Caco-2 (cell line): Measurements from ENCODE around the gene CTAGE1. TPM values are rescaled to one million over a fixed set of nuclear protein-coding genes. Genes with fewer than 3 reads are reported as not detected.

Source experiments
- BruUV-seq: library from RNA; stranded (reverse); fragments of 400-500 nt; replicated peaks from 2 replicates; lab custom pipeline; 2021; lab: Mats Ljungman, UMichigan
- CTCF ChIA-PET: fragments of 300-600 bp; sonication (Branson Sonifier 250); formaldehyde crosslinking; loops from one replicate; lab custom pipeline; 2022; ENCODE audit warnings: antibody characterized with exemption; lab: Charles Lee
- POLR2A ChIA-PET: fragments of 300-600 bp; sonication (Branson Sonifier 250); formaldehyde crosslinking; loops from one replicate; lab custom pipeline; 2022; ENCODE audit warnings: antibody characterized with exemption; lab: Charles Lee
- DNase-seq, 2 experiments: peaks; one replicate each; pipeline versions ENCODE4 v3.0.0 to v3.0.0-alpha.2; 2020 to 2022
- H3K27me3 ChIP-seq: replicated peaks from 2 replicates; pipeline ENCODE4 v1.6.0; 2011; ENCODE audit warnings: low read length; ENCODE audit not compliant: control insufficient read depth, insufficient read depth
- H3K36me3 ChIP-seq: 2 replicates; pipeline ENCODE4 v1.5.1; 2011; ENCODE audit warnings: low read length; ENCODE audit not compliant: control insufficient read depth, insufficient read depth
- H3K4me1 ChIP-seq: fragments of 250-450 bp; sonication (Bioruptor Pico); 2 replicates; pipeline ENCODE4 v1.5.1; 2020; ENCODE audit warnings: mild to moderate bottlenecking
- H3K4me3 ChIP-seq: 2 replicates; pipeline ENCODE4 v1.5.1; 2011; ENCODE audit warnings: low read depth, mild to moderate bottlenecking, control low read depth, low read length
- H3K9me3 ChIP-seq: fragments of 250-450 bp; sonication (Bioruptor Pico); 2 replicates; pipeline ENCODE4 v1.5.1; 2020; ENCODE audit warnings: mild to moderate bottlenecking, moderate library complexity
- H3K27ac Mint-ChIP-seq: one replicate; pipeline ENCODE4 v1.8.0; 2022; ENCODE audit warnings: mixed read lengths; ENCODE audit not compliant: unreplicated experiment
- H3K27me3 Mint-ChIP-seq: one replicate; pipeline ENCODE4 v1.8.0; 2022; ENCODE audit warnings: mixed read lengths; ENCODE audit not compliant: insufficient read depth, unreplicated experiment
- H3K36me3 Mint-ChIP-seq: one replicate; pipeline ENCODE4 v1.8.0; 2022; ENCODE audit warnings: mild to moderate bottlenecking, mixed read lengths; ENCODE audit not compliant: insufficient read depth, unreplicated experiment
- H3K4me1 Mint-ChIP-seq: one replicate; pipeline ENCODE4 v1.8.0; 2022; ENCODE audit warnings: low read depth, mixed read lengths; ENCODE audit not compliant: unreplicated experiment
- H3K4me3 Mint-ChIP-seq: one replicate; pipeline ENCODE4 v1.8.0; 2022; ENCODE audit warnings: mild to moderate bottlenecking, moderate library complexity, mixed read lengths; ENCODE audit not compliant: unreplicated experiment
- H3K9me3 Mint-ChIP-seq: one replicate; pipeline ENCODE4 v1.8.0; 2022; ENCODE audit warnings: mixed read lengths; ENCODE audit not compliant: unreplicated experiment
- intact Hi-C: fragments of 100-400 bp; cut with micrococcal nuclease; formaldehyde crosslinking; loops from one replicate; pipeline ENCODE4 v1.10.0; 2022; ENCODE audit not compliant: unreplicated experiment
- total RNA-seq: library from RNA; stranded (reverse); gene quantifications from 2 replicates; pipeline ENCODE4 v1.2.3, GENCODE V29; 2022
- TF ChIP-seq, protein P1 (sequence below), 2 experiments: fragments of 200-600 bp in 1 of 2; IDR thresholded peaks; 1 replicate in 1 of 2; 2 replicates in 1 of 2; pipeline versions ENCODE4 v1.5.1 to v1.8.0; 2011 to 2022; ENCODE audit warnings: antibody characterized with exemption in 1 of 2, control low read depth in 1 of 2, inconsistent platforms in 1 of 2, low read depth in 1 of 2, low read length in 1 of 2, mild to moderate bottlenecking in 1 of 2, moderate library complexity in 1 of 2; ENCODE audit not compliant: insufficient read depth in 1 of 2, severe bottlenecking in 1 of 2, unreplicated experiment in 1 of 2

Gene CTAGE1
- total RNA-seq, 1 experiment from 2014 or later, result not detected

DNA sequence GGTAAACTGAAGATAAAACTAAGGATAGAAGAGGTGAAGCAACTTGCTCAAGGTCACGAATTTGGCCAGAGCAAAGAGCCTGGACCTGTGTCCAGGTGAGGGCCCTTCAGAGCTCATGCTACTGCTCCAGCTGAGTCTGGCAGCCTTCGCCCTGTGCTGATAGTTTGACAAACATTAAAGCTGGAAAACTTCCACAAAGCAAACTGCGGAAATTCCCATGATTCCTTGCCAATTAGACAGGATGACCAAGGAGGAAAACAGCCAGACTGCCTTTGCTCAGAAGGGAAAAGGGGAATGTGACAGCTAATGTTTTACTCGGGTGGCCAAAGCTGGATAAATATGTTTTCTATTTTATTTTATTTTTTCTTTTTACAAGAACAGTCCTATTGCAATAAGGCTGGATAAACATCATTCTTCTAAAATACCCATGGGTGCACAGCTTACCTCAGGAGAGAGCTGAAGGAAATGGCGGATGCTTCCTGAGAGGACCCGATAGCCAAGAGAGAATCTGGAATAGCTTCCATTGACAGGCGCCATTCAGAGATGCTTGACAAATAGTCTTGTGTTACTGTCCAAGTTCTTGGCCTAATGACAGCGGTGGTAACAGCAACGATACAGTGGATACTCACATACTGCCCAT lies 5.3 kb upstream of the CTAGE1 start:
- POLR2A ChIA-PET, result no interaction called here

DNA sequence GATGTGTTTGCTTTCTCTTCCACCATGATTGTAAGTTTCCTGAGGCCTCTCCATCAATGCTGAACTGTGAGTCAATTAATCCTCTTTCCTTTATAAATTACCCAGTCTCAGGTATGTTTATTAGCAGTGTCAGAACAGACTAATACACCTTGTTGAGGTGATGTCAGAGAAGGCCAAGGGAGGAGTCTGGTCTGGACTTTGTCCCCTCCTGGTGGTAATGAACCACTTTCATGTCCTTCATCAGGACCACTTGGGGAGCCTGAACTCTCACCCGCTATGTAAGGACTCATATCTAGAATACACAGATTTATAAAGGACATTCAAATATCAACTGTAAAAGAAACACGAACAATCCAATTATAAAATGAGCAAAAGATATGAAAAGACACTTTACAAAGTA lies 2.9 kb upstream of the CTAGE1 start:
- Histone ChIP-seq H3K36me3 (no peaks in the 10 kb centered on the region), H3K27me3 (no peaks in the 10 kb centered on the region), H3K4me1 (no peaks in the 10 kb centered on the region), H3K9me3 (no peaks in the 10 kb centered on the region), H3K4me3 (no peak overlapping the region)
- Mint-ChIP-seq H3K27ac (no peak overlapping the region), H3K36me3 (no peaks in the 10 kb centered on the region), H3K27me3 (peaks cover 3% of the 10 kb centered on the region), H3K9me3 (peaks cover 6% of the 10 kb centered on the region), H3K4me3 (no peak overlapping the region), H3K4me1 (no peaks in the 10 kb centered on the region)
- ChIA-PET CTCF (no interaction called here), POLR2A (no interaction called here)
- intact Hi-C loops, result loop anchor here (10.0 kb wide), 1 partner anchor 74 kb away; no protein-coding TSS in a partner anchor
- DNase-seq, result no peak
- no TSS peak for BruUV-seq
- TF ChIP-seq, protein P1, sequence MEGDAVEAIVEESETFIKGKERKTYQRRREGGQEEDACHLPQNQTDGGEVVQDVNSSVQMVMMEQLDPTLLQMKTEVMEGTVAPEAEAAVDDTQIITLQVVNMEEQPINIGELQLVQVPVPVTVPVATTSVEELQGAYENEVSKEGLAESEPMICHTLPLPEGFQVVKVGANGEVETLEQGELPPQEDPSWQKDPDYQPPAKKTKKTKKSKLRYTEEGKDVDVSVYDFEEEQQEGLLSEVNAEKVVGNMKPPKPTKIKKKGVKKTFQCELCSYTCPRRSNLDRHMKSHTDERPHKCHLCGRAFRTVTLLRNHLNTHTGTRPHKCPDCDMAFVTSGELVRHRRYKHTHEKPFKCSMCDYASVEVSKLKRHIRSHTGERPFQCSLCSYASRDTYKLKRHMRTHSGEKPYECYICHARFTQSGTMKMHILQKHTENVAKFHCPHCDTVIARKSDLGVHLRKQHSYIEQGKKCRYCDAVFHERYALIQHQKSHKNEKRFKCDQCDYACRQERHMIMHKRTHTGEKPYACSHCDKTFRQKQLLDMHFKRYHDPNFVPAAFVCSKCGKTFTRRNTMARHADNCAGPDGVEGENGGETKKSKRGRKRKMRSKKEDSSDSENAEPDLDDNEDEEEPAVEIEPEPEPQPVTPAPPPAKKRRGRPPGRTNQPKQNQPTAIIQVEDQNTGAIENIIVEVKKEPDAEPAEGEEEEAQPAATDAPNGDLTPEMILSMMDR (IDR thresholded peaks at IDR 0.05; ENCODE audit: insufficient read depth in 1 of 2, low read depth in 1 of 2, low read length in 1 of 2, severe bottlenecking in 1 of 2, unreplicated experiment in 1 of 2), result no peak

More for the DNA sequence above, 5.3 kb upstream of the CTAGE1 start:
- intact Hi-C loops, result loop anchor here (10.0 kb wide), 1 partner anchor 72 kb away; no protein-coding TSS in a partner anchor
- H3K27ac Mint-ChIP-seq, result no peak overlapping the region
- H3K4me3 Mint-ChIP-seq, result no peak overlapping the region
- H3K27me3 Mint-ChIP-seq, result no peaks in the 10 kb centered on the region
- TF ChIP-seq, protein P1 (IDR thresholded peaks at IDR 0.05; ENCODE audit: insufficient read depth in 1 of 2, low read depth in 1 of 2, low read length in 1 of 2, severe bottlenecking in 1 of 2, unreplicated experiment in 1 of 2), result no peak
- no peaks in the 10 kb centered on the region for H3K27me3 ChIP-seq
- H3K4me1 Mint-ChIP-seq, result no peaks in the 10 kb centered on the region
- no peak overlapping the region for H3K4me3 ChIP-seq
- no peaks in the 10 kb centered on the region for H3K9me3 ChIP-seq
- H3K36me3 ChIP-seq, result no peaks in the 10 kb centered on the region
- BruUV-seq, result no TSS peak
- peaks cover 6% of the 10 kb centered on the region for H3K9me3 Mint-ChIP-seq
- no peaks in the 10 kb centered on the region; the same call in 1 of the 2 replicates for H3K4me1 ChIP-seq
- CTCF ChIA-PET, result interaction anchor here (1.0 kb wide), 1 partner anchor 140 kb away, joined by 4 read pairs; no protein-coding TSS in a partner anchor
- no peak for DNase-seq
- H3K36me3 Mint-ChIP-seq, result no peaks in the 10 kb centered on the region

DNA sequence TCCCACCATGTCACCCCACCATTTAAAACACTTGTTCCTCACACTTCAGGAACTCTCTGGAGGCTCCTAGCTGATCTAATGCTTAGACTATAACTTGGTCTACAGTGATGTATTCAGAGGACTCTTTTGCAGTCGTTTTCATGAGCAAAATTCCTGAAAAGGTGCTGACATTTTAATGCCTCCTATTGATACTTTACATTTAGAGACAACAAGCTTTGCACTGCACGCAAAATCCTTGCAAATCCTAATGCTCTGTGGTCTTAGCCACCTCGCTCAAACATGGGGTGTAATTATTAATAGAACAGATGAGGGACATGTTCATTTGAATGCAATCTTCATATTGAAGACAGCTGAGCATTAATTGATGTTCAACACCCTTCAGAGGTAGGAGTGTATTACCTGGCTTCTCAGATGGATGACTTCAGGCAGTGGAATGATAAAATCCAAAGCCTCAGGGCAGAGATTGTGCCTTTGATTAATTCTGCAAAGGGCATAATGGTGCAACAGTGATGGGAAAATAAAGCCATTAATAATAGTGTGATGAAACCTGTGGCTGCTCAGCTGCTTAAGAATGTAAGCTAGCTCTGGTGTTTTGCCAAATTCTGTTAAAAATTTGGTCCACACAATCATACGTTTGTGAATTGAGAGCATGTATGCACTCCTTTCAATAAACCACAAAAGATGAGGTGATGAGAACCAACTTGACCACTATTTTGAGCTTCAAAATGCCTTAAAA lies 5.4 kb downstream of the CTAGE1 start:
- 0 out of 2 replicates have a peak, but pooled peaks cover 4% of the 10 kb centered on the region for H3K9me3 ChIP-seq
- Mint-ChIP-seq H3K36me3 (no peaks in the 10 kb centered on the region), H3K4me1 (no peaks in the 10 kb centered on the region), H3K9me3 (peaks cover 21% of the 10 kb centered on the region), H3K27me3 (peaks cover 3% of the 10 kb centered on the region), H3K27ac (no peak overlapping the region), H3K4me3 (no peak overlapping the region)
- TF ChIP-seq, protein P1 (IDR thresholded peaks at IDR 0.05; ENCODE audit: insufficient read depth in 1 of 2, low read depth in 1 of 2, low read length in 1 of 2, severe bottlenecking in 1 of 2, unreplicated experiment in 1 of 2), result no peak
- H3K27me3 ChIP-seq, result no peaks in the 10 kb centered on the region
- POLR2A ChIA-PET, result no interaction called here
- no peaks in the 10 kb centered on the region for H3K36me3 ChIP-seq
- no TSS peak for BruUV-seq
- no peak for DNase-seq
- intact Hi-C loops, result no loop called here
- H3K4me3 ChIP-seq, result no peak overlapping the region
- no peaks in the 10 kb centered on the region for H3K4me1 ChIP-seq
- CTCF ChIA-PET, result no interaction called here
